Endothelial cell of umbilical vein (primary cell): ENCODE data around the gene KYNU.

Experiments
- CTCF ChIP-seq, 2 donors: IDR thresholded peaks; 1 replicate in 1 of 2; 2 replicates in 1 of 2; pipeline ENCODE4 v1.5.1; 2011; ENCODE audit warnings: low read length in 2 of 2, mild to moderate bottlenecking in 2 of 2, moderate library complexity in 2 of 2, control low read depth in 1 of 2, inconsistent platforms in 1 of 2, low read depth in 1 of 2; ENCODE audit not compliant: insufficient read depth in 1 of 2; ENCODE audit errors: extremely low read depth in 1 of 2
- GATA2 ChIP-seq: IDR thresholded peaks from 2 replicates; pipeline ENCODE4 v1.7.0; 2011; ENCODE audit warnings: low read depth, mild to moderate bottlenecking, moderate library complexity, mixed read lengths, low read length; ENCODE audit not compliant: insufficient read length, insufficient read depth
- MAX ChIP-seq: IDR thresholded peaks from 2 replicates; pipeline ENCODE4 v1.6.1; 2011; ENCODE audit not compliant: insufficient read depth, insufficient read length
- MYC ChIP-seq: IDR thresholded peaks from one replicate; pipeline ENCODE4 v1.6.1; 2011; ENCODE audit warnings: mild to moderate bottlenecking, low read depth, low read length
- POLR2A ChIP-seq: IDR thresholded peaks from 2 replicates; pipeline ENCODE4 v1.6.1; 2012; ENCODE audit warnings: low read depth, mild to moderate bottlenecking, control low read depth, low read length

- TF ChIP-seq MAX (no peak), POLR2A (no peak), CTCF (IDR thresholded peaks at IDR 0.05; ENCODE audit: extremely low read depth in 1 of 2, insufficient read depth in 1 of 2, low read depth in 1 of 2, low read length in 2 of 2) (no peak), MYC (no peak), GATA2 (no peak)
Measured at GRCh38 chr2:142901780-142902179, 24.3 kb downstream of the KYNU start.
